Osteoblast (primary cell): ENCODE results near the gene SH3RF1. TPM values are rescaled to one million over a fixed set of nuclear protein-coding genes. Genes with fewer than 3 reads are reported as not detected.

Experiments used
- DNase-seq: peaks from one replicate; pipeline ENCODE4 v3.0.0; 2011; ENCODE audit warnings: low spot score, mixed read lengths; ENCODE audit not compliant: insufficient read length; ENCODE audit errors: missing footprints
- H2AFZ ChIP-seq: 2 replicates; pipeline ENCODE4 v1.6.0; 2011; ENCODE audit warnings: mild to moderate bottlenecking, low read length
- H3K27ac ChIP-seq: 2 replicates; pipeline ENCODE4 v1.5.1; 2011; ENCODE audit warnings: mild to moderate bottlenecking, low read depth, low read length, moderate library complexity
- H3K27me3 ChIP-seq: 2 replicates; pipeline ENCODE4 v1.6.0; 2012; ENCODE audit warnings: mild to moderate bottlenecking, control low read depth, inconsistent platforms, low read length, moderate library complexity; ENCODE audit not compliant: insufficient read depth
- H3K36me3 ChIP-seq: 2 replicates; pipeline ENCODE4 v1.5.1; 2011; ENCODE audit warnings: mild to moderate bottlenecking, low read length, control low read depth, moderate library complexity; ENCODE audit not compliant: insufficient read depth
- H3K4me1 ChIP-seq: 2 replicates; pipeline ENCODE4 v1.5.1; 2011; ENCODE audit warnings: mild to moderate bottlenecking, low read length, control low read depth, moderate library complexity; ENCODE audit not compliant: insufficient read depth
- H3K4me2 ChIP-seq: 2 replicates; pipeline ENCODE4 v1.6.0; 2011; ENCODE audit warnings: mild to moderate bottlenecking, low read length; ENCODE audit not compliant: insufficient read depth
- H3K4me3 ChIP-seq: fragments of 200-600 bp; sonication (generic); 3 replicates; pipeline ENCODE4 v1.5.1; 2012; ENCODE audit warnings: mild to moderate bottlenecking, low read length, inconsistent platforms; ENCODE audit not compliant: insufficient read depth
- H3K79me2 ChIP-seq: 2 replicates; pipeline ENCODE4 v1.6.0; 2012; ENCODE audit warnings: mild to moderate bottlenecking, low read length, control low read depth, inconsistent platforms; ENCODE audit not compliant: insufficient read depth
- H3K9me3 ChIP-seq: 2 replicates; pipeline ENCODE4 v1.5.1; 2011; ENCODE audit warnings: low read depth, low read length, control low read depth
- H4K20me1 ChIP-seq: 2 replicates; pipeline ENCODE4 v1.6.0; 2012; ENCODE audit warnings: mild to moderate bottlenecking, low read length, control low read depth; ENCODE audit not compliant: insufficient read depth
- CTCF ChIP-seq: IDR thresholded peaks from 2 replicates; pipeline ENCODE4 v1.5.1; 2011; ENCODE audit warnings: mild to moderate bottlenecking, low read depth, low read length, moderate library complexity; ENCODE audit errors: extremely low read depth
- total RNA-seq: library from RNA; depleted of rRNA; stranded (reverse); fragments of >200 nt; gene quantifications from 2 replicates; pipeline ENCODE4 v1.2.3, GENCODE V29; 2012

SH3RF1 gene
- total RNA-seq, 1 donor: 37.6 TPM

DNA sequence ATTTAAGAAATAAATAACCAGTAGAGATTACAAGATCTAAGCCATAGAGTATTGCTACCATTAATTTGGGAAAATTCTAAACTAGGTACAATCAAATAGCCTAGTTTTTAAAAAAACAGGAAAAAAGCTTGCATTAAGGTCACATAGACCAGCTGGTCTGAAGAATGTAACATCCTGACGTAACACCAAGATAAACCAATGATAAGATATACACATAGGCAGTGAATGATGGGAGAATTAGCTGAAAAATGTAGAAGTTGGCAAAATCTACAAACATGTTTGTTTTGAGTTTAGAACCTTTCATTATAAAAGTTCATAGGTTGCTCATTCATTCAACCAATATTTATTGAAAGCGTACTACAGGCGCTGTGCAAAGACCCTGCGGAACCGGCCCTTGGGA is 120.0 kb downstream of the SH3RF1 start:
- Histone ChIP-seq H3K4me2 (peak overlapping the region; percentile 43), H3K27ac (peak overlapping the region; percentile 84), H3K36me3 (peaks cover 72% of the 10 kb centered on the region), H3K9me3 (no peaks in the 10 kb centered on the region), H3K4me1 (peaks cover 74% of the 10 kb centered on the region), H3K27me3 (no peaks in the 10 kb centered on the region), H4K20me1 (peaks cover 4% of the 10 kb centered on the region), H2AFZ (no peak overlapping the region), H3K79me2 (peaks cover 72% of the 10 kb centered on the region), H3K4me3 (no peak overlapping the region)
- no peak for DNase-seq
- TF ChIP-seq CTCF: no peak

- Histone ChIP-seq H4K20me1 (peaks cover 4% of the 10 kb centered on the region), H3K4me1 (peaks cover 56% of the 10 kb centered on the region), H3K27ac (peak overlapping the region; percentile 39), H3K79me2 (peaks cover 72% of the 10 kb centered on the region), H2AFZ (no peak overlapping the region), H3K9me3 (no peaks in the 10 kb centered on the region), H3K4me2 (no peak overlapping the region), H3K36me3 (peaks cover 65% of the 10 kb centered on the region), H3K4me3 (no peak overlapping the region), H3K27me3 (no peaks in the 10 kb centered on the region)
- no peak for TF ChIP-seq CTCF
- DNase-seq: no peak
These were observed 121.9 kb downstream of the SH3RF1 start for GRCh38 chr4:169148885-169149284.

- no peak overlapping the region for H3K4me3 ChIP-seq
- peaks cover 45% of the 10 kb centered on the region for H3K4me1 ChIP-seq
- DNase-seq: no peak
- peaks cover 77% of the 10 kb centered on the region for H3K79me2 ChIP-seq
- no peak overlapping the region for H3K4me2 ChIP-seq
- peaks cover 67% of the 10 kb centered on the region for H3K36me3 ChIP-seq
- peak overlapping the region; percentile 39 for H3K27ac ChIP-seq
- no peaks in the 10 kb centered on the region for H3K9me3 ChIP-seq
- H2AFZ ChIP-seq: no peak overlapping the region
- H3K27me3 ChIP-seq: no peaks in the 10 kb centered on the region
- TF ChIP-seq CTCF: no peak
- H4K20me1 ChIP-seq: peaks cover 4% of the 10 kb centered on the region
These were observed 123.6 kb downstream of the SH3RF1 start for GRCh38 chr4:169147191-169147590.

DNA sequence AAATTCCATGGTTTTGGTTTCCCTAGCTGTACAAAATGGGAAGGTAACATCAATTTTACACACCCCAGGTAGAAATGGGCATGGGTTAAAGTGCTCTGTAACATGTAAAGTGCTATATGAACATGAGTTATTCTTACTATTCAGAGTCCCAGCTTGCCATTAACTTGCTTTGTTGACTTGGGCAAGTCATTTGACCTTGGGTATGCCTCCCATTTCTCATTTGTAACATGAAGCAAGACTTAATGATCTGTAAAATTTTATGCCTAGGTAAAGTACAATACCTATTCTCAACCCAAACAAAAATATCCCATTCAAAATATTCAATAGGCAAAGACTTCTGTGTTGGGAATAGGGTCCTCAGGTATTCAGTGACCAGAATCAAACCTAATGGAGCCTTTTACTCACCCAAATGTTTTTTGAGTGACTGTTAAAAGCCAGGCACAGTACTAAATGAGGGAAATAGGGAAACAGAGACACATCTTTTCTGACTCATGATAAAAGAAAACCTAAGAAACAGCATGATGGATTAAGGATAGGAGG is 126.6 kb downstream of the SH3RF1 start:
- DNase-seq: no peak
- Histone ChIP-seq H2AFZ (no peak overlapping the region), H4K20me1 (no peaks in the 10 kb centered on the region), H3K4me2 (no peak overlapping the region), H3K79me2 (peaks cover 77% of the 10 kb centered on the region), H3K27me3 (no peaks in the 10 kb centered on the region), H3K4me1 (peaks cover 23% of the 10 kb centered on the region), H3K9me3 (no peaks in the 10 kb centered on the region), H3K36me3 (peaks cover 50% of the 10 kb centered on the region), H3K4me3 (no peak overlapping the region), H3K27ac (no peak overlapping the region)
- no peak for TF ChIP-seq CTCF
